Stimulated activated naive B cell treated with anti-CD40 and anti-IgM and Interleukin-4, amounts not matched to agents 10 μg/mL and 1 μg/mL and 100 μg/mL, for 72 hours (primary cell): ENCODE data around the gene EIF5B.

Experiments
- ATAC-seq, 2 donors: fragments of 150-1000 bp; cut with Tn5 transposase; replicated peaks; 2 replicates each; pipeline ENCODE4 v1.10.0; 2021; ENCODE audit warnings: moderate library complexity in 1 of 2
- DNase-seq: peaks from one replicate; pipeline ENCODE4 v3.0.0; 2021
- H3K27ac Mint-ChIP-seq: one replicate; pipeline ENCODE4 v1.8.0; 2022; ENCODE audit warnings: mild to moderate bottlenecking, mixed read lengths
- H3K27me3 Mint-ChIP-seq, 2 donors: one replicate each; pipeline ENCODE4 v1.8.0; 2022; ENCODE audit warnings: mixed read lengths in 2 of 2
- H3K36me3 Mint-ChIP-seq, 2 donors: one replicate each; pipeline ENCODE4 v1.8.0; 2022; ENCODE audit warnings: mixed read lengths in 2 of 2, mild to moderate bottlenecking in 1 of 2
- H3K4me1 Mint-ChIP-seq, 2 donors: one replicate each; pipeline ENCODE4 v1.8.0; 2022; ENCODE audit warnings: mixed read lengths in 2 of 2, mild to moderate bottlenecking in 1 of 2
- H3K4me3 Mint-ChIP-seq, 2 donors: one replicate each; pipeline ENCODE4 v1.8.0; 2022; ENCODE audit warnings: mild to moderate bottlenecking in 2 of 2, mixed read lengths in 2 of 2, moderate library complexity in 1 of 2
- H3K9me3 Mint-ChIP-seq, 2 donors: one replicate each; pipeline ENCODE4 v1.8.0; 2022; ENCODE audit warnings: mixed read lengths in 2 of 2, mild to moderate bottlenecking in 1 of 2

The EIF5B gene

GRCh38 chr2:99388892-99389291 is 51.7 kb downstream of the EIF5B start:
- no peak for DNase-seq
- no peak overlapping the region for H3K27ac Mint-ChIP-seq
- H3K36me3 Mint-ChIP-seq, result peaks cover 23 to 33% of the 10 kb centered on the region in 2 donors
- no peak overlapping the region for H3K4me3 Mint-ChIP-seq
- ATAC-seq, result no peak
- no peaks in the 10 kb centered on the region for H3K27me3 Mint-ChIP-seq
- no peaks in the 10 kb centered on the region for H3K9me3 Mint-ChIP-seq
- peaks cover 0 to 7% of the 10 kb centered on the region in 2 donors for H3K4me1 Mint-ChIP-seq

DNA sequence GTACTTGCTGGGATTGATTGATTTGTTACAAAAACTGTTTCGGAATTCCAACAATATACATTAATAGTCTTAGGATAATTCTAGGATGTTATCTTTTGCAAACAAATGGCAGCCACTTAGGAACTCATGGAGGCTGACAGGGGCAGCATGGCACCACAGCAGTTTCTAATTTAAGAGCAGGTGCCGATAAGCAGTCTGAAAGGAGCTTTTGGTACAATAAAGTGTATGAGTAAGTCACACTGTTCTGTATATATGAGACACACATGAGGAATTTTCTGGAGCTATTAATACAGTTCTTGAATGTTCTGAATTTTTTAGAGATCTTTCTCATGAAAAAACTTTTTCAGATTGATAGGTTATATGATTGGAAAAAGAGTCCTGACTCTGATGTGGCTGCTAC is 52.2 kb downstream of the EIF5B start:
- ATAC-seq (no peak), DNase-seq (no peak)
- Mint-ChIP-seq H3K4me3 (no peak overlapping the region), H3K27me3 (no peaks in the 10 kb centered on the region), H3K27ac (no peak overlapping the region), H3K9me3 (no peaks in the 10 kb centered on the region), H3K36me3 (peaks cover 20 to 32% of the 10 kb centered on the region in 2 donors), H3K4me1 (peaks cover 0 to 7% of the 10 kb centered on the region in 2 donors)

- Mint-ChIP-seq H3K27me3 (no peaks in the 10 kb centered on the region), H3K4me1 (peaks cover 0 to 7% of the 10 kb centered on the region in 2 donors), H3K27ac (no peak overlapping the region), H3K4me3 (no peak overlapping the region), H3K36me3 (peaks cover 16 to 29% of the 10 kb centered on the region in 2 donors), H3K9me3 (no peaks in the 10 kb centered on the region)
- DNase-seq, result no peak
- ATAC-seq, result no peak
These were observed 52.8 kb downstream of the EIF5B start for GRCh38 chr2:99389946-99390345.

DNA sequence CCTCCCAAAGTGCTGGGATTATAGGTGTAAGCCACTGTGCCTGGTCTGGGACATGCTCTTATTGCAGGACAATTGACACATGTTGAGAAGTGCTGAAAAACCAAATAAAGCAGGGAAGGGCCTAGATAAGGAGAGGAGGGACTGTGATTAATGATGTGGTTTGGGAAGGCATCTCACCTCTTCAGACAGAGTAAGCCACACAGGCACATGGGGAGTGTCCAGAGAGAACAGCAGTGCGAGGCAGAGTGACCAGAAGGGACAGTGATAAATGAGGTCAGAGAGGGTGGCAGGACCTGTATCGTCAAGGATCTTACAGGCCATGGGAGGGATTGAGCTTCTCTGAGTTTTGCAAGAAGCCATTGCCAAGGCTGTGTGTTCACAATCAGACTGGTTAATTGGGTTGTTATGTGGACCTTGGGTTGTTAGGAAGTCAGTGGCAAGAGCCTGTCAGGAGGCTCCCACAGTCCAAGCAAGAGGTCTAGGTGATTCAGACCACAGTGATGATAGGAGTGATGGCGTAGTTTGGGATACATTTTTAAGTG is 58.5 kb downstream of the EIF5B start:
- H3K36me3 Mint-ChIP-seq, result peaks cover 30 to 38% of the 10 kb centered on the region in 2 donors

DNA sequence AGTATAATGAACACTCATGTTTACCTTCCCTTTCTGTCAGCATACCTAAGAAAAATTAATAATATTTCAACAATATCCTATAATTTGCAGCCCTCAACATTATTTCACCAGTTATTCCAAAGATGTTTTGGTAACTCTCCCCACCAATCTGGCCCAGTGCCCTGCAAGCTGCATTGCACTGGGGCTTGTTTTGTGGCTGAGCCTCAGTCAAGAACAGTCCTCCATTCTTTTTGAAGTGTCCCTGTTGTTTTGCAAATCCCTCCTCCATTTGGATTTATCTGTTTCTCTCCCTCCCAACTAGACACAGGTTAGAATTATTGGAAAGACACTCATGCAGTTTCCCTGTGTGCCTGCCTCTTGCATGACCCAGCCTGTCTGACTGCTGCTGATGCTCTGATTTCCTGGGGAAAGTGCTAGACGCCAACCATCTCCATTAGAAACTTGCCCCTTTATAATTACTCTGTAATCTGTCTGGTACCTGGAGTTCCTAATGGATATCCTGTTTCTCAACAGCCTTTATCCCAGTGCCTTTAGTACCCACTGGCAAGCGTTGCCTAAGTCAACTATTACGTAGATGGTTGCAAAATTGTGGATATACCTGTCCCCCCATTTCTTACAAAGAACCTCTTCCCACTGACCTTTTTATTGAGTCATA is 60.2 kb downstream of the EIF5B start:
- no peak overlapping the region for H3K4me3 Mint-ChIP-seq
- peaks cover 23 to 36% of the 10 kb centered on the region in 2 donors for H3K36me3 Mint-ChIP-seq
- DNase-seq (no peak), ATAC-seq (no peak)
- no peaks in the 10 kb centered on the region for H3K9me3 Mint-ChIP-seq
- H3K27me3 Mint-ChIP-seq, result no peaks in the 10 kb centered on the region
- no peak overlapping the region for H3K27ac Mint-ChIP-seq
- no peaks in the 10 kb centered on the region for H3K4me1 Mint-ChIP-seq

More for the DNA sequence above, 58.5 kb downstream of the EIF5B start:
- no peaks in the 10 kb centered on the region for H3K9me3 Mint-ChIP-seq
- H3K27me3 Mint-ChIP-seq, result no peaks in the 10 kb centered on the region
- peak overlapping the region; percentile 1 for H3K27ac Mint-ChIP-seq
- H3K4me1 Mint-ChIP-seq, result no peaks in the 10 kb centered on the region
- no peak overlapping the region for H3K4me3 Mint-ChIP-seq
- ATAC-seq, result no peak
- no peak for DNase-seq

DNA sequence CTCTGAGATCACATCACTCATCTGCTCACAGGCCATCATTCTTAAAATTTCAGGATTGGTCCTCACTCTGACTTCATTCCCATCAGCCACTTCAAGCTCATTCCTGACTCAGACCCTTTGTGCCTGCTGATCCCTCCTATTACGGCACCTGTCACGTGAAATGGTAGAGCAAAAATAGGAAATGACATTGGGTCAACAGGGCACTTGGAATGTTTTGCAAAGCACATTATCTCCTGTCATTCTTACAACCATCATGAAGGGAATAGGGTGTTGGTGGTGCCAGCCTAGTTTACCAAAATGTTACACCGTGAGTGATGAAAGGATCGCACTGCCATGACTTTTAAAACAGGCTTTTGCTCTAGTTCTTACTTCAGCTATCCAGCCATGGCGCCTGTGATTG is 61.1 kb downstream of the EIF5B start:
- Mint-ChIP-seq H3K9me3 (no peaks in the 10 kb centered on the region), H3K4me3 (no peak overlapping the region), H3K4me1 (peaks cover 0 to 2% of the 10 kb centered on the region in 2 donors), H3K27ac (peak overlapping the region; percentile 49), H3K36me3 (peaks cover 23 to 40% of the 10 kb centered on the region in 2 donors), H3K27me3 (no peaks in the 10 kb centered on the region)
- ATAC-seq (no peak), DNase-seq (no peak)

GRCh38 chr2:99399063-99399462 is 61.9 kb downstream of the EIF5B start:
- Mint-ChIP-seq H3K9me3 (no peaks in the 10 kb centered on the region), H3K4me3 (no peak overlapping the region), H3K4me1 (peaks cover 0 to 2% of the 10 kb centered on the region in 2 donors), H3K27ac (no peak overlapping the region), H3K36me3 (peaks cover 23 to 43% of the 10 kb centered on the region in 2 donors), H3K27me3 (no peaks in the 10 kb centered on the region)
- ATAC-seq (no peak), DNase-seq (no peak)

- no peak for DNase-seq
- no peak for ATAC-seq
- Mint-ChIP-seq H3K27ac (peak overlapping the region; percentile 51), H3K4me3 (no peak overlapping the region), H3K36me3 (peaks cover 27 to 51% of the 10 kb centered on the region in 2 donors), H3K4me1 (peaks cover 0 to 2% of the 10 kb centered on the region in 2 donors), H3K9me3 (no peaks in the 10 kb centered on the region), H3K27me3 (no peaks in the 10 kb centered on the region)
These were observed 62.6 kb downstream of the EIF5B start for GRCh38 chr2:99399795-99400194.

DNA sequence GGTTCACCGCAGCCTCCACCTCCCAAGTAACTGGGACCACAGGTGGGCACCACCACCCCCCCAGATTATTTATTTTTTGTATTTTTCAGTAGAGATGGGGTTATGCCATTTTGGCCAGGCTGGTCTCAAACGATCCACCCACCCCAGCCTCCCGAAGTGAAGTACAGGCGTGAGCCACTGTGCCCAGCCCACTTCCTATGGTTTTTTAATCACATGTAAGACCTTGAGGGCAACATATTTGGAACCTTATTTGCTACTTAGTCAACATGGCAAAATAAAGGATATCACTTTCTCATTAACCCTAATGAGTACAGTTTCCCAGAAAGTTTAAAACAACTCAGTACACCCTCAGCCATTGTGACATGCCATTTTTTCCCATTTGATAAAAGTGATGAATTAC is 64.7 kb downstream of the EIF5B start:
- no peak overlapping the region for H3K4me3 Mint-ChIP-seq
- H3K4me1 Mint-ChIP-seq, result peaks cover 0 to 2% of the 10 kb centered on the region in 2 donors
- ATAC-seq (no peak), DNase-seq (no peak)
- H3K36me3 Mint-ChIP-seq, result peaks cover 22 to 44% of the 10 kb centered on the region in 2 donors
- no peaks in the 10 kb centered on the region for H3K27me3 Mint-ChIP-seq
- no peak overlapping the region for H3K27ac Mint-ChIP-seq
- H3K9me3 Mint-ChIP-seq, result no peaks in the 10 kb centered on the region

GRCh38 chr2:99403084-99403483 is 65.9 kb downstream of the EIF5B start:
- Mint-ChIP-seq H3K27me3 (no peaks in the 10 kb centered on the region), H3K27ac (peak overlapping the region; percentile 42), H3K4me3 (no peak overlapping the region), H3K4me1 (peaks cover 0 to 2% of the 10 kb centered on the region in 2 donors), H3K36me3 (peaks cover 17 to 39% of the 10 kb centered on the region in 2 donors), H3K9me3 (no peaks in the 10 kb centered on the region)
- ATAC-seq (no peak), DNase-seq (no peak)

GRCh38 chr2:99403524-99403923 is 66.3 kb downstream of the EIF5B start:
- Mint-ChIP-seq H3K9me3 (no peaks in the 10 kb centered on the region), H3K36me3 (peaks cover 13 to 34% of the 10 kb centered on the region in 2 donors), H3K4me1 (peaks cover 0 to 2% of the 10 kb centered on the region in 2 donors), H3K4me3 (no peak overlapping the region), H3K27ac (peak overlapping the region; percentile 60), H3K27me3 (no peaks in the 10 kb centered on the region)
- DNase-seq, result no peak
- ATAC-seq, result no peak

DNA sequence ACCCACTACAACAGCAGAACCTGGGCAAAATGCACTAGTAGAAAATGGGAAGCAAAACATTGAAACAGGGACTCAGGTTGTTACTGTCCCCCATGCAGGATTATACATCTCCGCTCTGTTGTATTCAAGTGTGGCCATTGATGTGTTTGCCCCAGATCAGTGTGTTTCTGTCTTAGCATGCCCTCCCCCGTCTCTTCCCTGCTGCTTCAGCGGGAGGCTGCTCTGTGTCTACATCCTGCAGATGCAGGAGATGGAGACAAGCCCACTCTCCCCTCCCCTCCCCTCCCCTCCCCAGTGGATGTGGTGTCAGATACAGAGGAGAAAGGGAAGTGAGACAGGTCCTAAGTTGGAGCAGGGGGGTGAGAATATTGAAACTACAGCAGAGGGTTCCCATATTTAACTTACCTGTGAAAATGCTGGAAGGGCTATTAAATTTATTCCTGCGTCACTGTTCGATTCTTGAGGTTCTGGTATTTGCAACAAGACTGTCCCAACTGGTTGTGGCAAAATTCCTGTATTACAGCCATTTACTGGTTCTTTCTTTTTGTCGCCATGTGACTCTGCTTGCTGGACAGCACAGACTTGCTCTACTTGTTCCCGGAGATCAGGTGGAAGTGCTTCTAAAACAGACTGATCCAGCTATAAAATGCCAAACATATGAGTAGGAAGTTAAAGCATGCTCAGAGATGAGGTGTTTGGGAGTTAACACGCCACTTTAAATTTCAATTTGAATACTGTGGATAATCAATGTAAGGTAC is 67.0 kb downstream of the EIF5B start:
- no peak overlapping the region for H3K4me3 Mint-ChIP-seq
- H3K27ac Mint-ChIP-seq, result peak overlapping the region; percentile 75

DNA sequence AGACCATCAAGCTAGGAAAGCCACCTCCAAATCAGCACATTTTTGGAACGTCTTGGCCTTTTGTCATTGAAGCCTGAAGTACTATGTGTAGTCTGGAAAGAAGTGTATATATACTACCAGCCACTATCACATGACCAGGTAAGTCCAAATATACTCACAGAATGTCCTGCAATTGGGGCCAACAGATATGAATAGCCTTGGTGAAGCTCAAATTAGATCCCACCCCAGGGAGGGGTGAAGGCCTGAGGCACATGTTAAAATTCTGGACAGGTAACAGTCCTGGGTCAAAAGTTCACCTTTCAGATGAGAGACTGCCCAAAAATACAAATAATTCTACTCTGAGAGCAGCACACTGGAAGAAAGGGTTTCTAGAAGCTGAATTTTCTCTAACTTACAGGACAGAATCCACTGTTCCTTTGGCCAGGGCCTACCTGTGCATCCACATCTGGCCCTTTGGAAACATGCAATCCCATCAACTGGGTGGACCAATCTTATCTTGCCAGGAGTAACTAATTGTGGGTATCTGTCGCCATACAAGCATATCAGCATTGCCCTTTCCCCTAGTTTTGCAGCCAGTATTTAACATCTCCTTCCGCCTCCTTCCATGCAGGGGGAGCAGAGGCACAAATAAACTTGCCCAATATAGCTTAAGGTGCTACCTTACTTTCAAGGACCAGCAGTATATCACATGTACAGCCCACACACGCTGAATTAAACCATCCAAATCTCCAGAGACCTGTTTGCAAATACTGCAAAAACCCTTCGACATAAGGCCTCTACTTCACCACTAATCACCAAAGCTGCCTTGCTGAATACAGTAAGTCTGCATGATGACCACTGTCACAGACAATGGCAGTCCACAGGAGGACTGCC is 67.8 kb downstream of the EIF5B start:
- Mint-ChIP-seq H3K4me3 (no peak overlapping the region), H3K4me1 (peaks cover 0 to 2% of the 10 kb centered on the region in 2 donors), H3K27ac (peak overlapping the region; percentile 75), H3K9me3 (no peaks in the 10 kb centered on the region), H3K27me3 (no peaks in the 10 kb centered on the region), H3K36me3 (peaks cover 5 to 28% of the 10 kb centered on the region in 2 donors)
- DNase-seq (no peak), ATAC-seq (no peak)

More for the DNA sequence above, 67.0 kb downstream of the EIF5B start:
- Mint-ChIP-seq H3K4me1 (peaks cover 0 to 2% of the 10 kb centered on the region in 2 donors), H3K27me3 (no peaks in the 10 kb centered on the region), H3K9me3 (no peaks in the 10 kb centered on the region), H3K36me3 (peaks cover 10 to 31% of the 10 kb centered on the region in 2 donors)
- DNase-seq, result no peak
- ATAC-seq, result no peak

DNA sequence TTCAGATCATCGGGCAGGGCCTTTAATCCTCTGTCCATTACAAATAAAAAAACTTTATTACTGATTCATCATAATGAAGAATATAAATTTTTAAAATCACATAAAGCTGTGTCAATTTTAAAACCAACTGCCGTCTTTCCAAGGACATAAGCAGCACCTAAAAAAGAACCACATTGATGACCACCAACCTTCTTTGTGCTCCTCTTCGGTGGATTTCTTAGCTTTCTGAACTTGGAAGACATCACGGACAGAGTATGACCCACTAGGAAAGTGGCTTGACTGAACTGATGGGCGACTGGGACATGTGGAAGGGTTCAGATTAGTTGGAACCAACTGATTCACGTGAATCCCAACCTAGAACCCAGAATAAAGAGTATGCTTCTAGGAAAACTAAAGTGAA is 68.9 kb downstream of the EIF5B start:
- no peaks in the 10 kb centered on the region for H3K27me3 Mint-ChIP-seq
- H3K9me3 Mint-ChIP-seq, result no peaks in the 10 kb centered on the region
- no peak overlapping the region for H3K4me3 Mint-ChIP-seq
- H3K36me3 Mint-ChIP-seq, result peaks cover 9 to 32% of the 10 kb centered on the region in 2 donors
- peaks cover 0 to 2% of the 10 kb centered on the region in 2 donors for H3K4me1 Mint-ChIP-seq
- H3K27ac Mint-ChIP-seq, result no peak overlapping the region
- no peak for DNase-seq
- no peak for ATAC-seq
